Activated CD8-positive, alpha-beta memory T cell treated with anti-CD3 and anti-CD28 coated beads, Interleukin-2, amount 50 U/mL, for 24 hours (primary cell): Measurements from ENCODE around the gene TMEM132C.

Experiments used
- DNase-seq: peaks from one replicate; pipeline ENCODE4 v3.0.0-alpha.2; 2020; ENCODE audit errors: extremely low read depth

The TMEM132C gene

DNA sequence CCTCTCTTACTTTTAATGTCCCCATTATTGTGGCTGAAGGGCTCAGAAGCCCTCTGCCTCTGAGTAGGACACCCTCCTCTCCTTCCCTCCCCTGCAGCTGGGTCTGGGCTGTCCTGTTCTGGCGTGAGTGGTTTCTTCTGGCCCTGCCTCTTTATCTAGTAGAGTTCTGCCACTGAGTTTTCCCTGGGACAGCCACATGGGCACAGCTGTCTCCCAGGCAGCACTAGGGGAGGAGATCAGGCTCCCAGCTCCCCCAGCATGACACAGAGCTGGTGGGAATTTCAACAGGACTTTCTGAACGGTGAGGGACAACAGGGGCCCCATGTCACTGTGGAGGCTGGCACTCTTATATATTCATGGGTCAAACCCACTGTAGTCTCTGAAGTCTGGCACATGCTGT is 21.4 kb downstream of the TMEM132C start:
- no peak for DNase-seq

DNA sequence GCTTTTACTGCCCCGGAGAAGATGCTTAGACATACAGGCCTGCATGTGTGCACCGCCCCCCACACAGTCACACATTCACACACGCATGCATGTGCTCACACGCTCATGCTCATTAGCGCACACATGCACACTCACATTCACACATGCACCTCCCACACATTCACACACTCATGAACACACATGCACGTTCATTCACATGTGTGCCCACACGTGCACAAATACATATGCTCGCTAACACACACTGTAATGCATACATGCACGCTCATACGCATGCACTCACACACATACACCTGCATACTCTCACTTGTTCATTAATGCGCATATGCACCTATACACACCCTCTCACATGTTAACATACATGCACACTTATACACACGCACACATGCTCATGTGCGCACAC is 21.9 kb downstream of the TMEM132C start:
- DNase-seq, result no peak

DNA sequence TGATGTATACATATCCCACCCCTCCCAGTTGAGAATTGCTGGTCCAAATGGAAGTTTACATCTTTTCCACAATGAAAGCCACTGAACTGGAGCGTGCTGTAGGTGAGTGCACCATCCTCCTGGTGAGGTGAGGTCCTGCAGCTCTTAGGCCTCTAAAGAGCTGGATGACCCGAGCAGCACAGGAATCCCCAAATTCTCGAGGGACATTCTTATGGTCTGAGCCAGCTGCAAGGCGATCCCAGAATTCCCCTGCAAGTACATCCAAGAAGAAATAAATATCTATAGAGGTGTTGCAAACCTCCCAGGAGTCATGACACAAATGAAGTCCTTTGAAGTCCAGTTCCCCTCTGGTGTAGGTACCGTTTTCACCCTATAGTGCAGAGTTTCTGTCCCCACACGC is 24.0 kb downstream of the TMEM132C start:
- no peak for DNase-seq

DNA sequence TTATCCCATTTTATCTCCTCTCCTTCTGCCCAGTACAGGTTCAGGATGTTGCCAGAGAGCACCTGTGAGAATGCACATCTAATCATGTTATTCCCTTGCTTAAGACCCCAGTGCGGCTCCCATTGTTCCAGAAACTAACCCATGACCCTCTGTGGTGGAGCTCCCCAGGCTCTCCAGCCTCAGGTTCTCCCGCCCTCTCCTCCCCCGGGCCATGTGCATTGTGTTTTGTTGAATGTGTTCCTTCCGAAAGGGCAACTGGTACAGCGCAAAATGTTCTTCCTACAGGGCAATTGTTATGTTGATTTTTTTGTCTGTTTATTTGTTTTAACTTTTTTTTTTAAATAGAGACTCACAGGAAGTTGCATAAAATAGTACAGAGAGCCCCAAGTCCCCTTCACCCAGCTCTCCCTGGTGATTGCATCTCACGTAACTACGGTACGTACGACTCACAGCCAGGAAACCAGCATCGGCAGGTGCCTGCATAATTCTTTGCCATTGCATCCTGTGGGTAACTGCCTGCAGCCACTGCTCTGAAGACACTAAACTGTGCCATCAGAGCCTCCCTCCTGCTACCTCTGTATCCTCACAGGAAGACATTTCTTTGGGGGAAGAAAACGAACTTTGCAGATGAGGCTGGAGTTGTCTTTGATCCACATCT is 31.2 kb downstream of the TMEM132C start:
- no peak for DNase-seq

DNA sequence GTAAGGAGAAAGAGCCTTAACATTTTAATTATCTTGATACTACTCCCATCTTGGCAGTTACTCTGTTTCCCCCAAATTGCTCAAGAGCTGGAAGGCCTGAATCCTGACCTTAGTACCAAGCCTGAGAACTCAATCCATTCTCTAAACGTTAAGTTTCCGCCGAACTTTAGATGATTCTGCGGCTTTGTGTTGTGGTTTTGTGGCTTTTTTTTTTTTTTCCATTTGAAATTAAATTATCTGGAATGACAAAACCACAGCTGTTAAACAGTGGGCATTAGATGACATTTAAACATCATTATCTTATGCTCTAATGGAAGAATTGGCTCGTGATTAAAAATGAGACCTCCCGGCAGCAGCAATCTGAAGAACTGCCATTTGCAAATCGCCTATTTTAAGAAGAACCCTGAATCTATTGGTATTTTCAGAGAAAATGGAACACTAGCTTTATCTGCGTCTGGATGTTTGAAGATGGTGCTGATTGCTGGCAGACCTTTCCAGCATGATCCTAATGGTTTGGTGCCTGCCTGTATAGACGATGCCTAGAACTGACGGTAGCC is 38.4 kb downstream of the TMEM132C start:
- no peak for DNase-seq

DNA sequence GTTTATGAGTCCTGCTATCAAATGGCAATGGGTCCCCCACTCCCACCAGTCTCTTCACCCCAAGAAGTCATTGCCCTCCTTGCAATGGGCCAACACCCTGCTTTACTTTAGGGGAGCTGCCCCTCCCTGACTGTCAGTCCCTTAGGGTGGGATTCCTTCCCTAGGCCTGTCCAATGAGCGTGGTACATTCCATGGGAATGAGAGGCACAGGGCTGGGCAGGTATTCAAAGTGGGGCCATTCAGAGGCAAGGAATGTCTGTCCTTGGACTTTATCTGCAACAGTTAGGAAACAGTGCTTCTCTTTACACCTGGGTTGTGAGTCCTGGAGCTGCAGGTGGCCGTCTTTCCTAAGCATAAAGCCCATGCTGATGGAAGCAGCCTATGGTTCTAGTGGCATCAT is 40.8 kb downstream of the TMEM132C start:
- DNase-seq, result no peak

DNA sequence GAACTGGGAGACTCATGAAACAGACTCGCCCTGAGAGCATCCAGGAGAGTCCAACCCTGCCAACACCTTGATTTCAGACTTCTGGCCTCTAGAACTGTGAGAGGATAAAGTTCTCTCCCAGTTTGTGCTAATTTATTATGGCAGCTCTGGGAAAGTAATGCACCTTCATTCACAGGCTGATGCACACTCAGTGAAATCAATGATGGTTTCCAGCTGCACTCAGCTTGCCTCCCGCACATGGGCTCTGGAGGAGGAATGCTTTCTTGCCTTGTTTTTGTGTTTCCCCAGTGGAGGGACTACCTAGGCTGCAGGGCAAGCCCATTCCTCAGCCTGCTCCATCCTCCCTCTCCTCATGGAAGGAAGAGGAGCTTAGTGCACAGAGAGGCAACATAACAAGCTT is 45.7 kb downstream of the TMEM132C start:
- DNase-seq, result no peak

DNA sequence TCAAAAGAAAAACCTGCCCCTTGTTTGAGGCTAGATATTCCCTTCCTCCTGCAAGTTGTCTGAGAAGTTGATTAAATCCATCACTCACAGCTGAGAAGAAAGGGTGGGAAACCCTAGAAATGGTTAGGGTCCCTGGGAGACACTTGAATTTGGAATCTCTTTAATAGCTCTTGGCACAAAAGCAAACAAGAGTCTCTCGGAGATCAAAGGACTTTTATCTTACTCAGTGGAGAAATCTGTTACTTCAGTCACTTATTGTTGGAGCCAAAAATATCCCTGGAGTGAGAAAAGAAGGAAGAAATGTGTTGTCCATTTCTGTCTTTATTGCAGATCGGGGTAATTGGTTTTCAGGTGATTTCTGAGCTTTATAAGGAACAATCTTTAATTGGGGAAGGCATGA is 47.0 kb downstream of the TMEM132C start:
- no peak for DNase-seq

DNA sequence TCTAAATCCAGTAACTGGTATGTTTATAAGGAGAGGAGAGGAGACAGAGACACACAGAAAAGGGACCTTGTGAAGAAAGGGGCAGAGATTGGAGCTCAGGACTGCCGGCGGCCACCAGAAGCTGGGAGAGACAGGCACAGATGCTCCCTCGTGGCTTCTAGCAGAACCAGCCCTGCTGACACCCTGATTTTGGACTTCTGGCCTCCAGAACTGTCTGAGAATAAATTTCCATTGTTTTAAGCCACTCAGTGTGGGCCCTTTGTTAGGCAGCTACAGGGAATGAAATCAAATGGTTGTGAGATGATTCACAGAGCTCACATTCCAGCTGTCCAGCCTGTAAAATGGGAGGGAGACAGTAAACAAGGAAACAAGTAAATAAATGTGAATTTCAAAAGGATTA is 47.6 kb downstream of the TMEM132C start:
- DNase-seq, result no peak

DNA sequence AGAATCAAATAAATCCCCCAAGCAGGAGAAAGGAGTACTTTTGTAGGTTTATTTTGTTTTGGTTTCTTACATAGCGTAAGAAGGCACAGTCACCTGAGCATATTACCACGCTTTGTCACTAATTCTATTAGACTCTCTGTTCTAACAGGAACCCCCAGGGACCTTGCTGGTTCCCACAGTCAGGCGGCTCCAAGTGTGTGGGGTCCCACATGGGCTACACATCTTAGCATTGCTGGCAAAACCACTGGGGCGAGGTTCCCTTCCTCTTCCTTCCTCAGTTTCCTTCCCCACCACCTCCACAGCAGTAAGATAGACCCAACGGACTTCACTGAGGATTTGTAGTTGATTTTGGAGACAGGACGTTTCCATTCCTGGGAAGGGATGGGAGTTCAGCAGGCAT is 49.1 kb downstream of the TMEM132C start:
- no peak for DNase-seq

DNA sequence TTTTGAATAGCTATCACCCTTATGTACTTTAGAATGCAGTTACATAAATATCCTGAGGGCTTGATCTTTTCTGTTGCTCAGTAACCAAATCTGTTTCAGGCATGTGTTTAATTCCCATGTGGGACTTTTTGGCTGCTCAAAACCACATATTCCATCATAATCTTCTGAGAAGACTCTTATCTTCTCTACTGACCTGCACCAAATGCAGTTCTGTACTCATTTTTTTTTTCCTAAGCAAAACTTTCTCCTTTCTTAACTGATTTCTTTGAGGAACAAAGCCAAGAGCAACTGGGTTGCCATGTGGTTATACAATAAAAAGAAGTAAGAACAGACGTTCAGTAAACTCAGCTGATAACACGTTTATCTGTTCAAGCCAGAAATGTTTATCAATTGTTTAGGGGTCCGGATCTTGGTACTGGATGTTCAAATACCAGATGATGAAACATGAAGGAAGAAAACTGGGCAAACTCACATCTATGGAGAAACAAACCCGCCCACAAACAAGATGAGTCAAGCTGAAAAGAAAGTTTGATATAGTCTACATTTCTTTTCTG is 50.1 kb downstream of the TMEM132C start:
- no peak for DNase-seq

DNA sequence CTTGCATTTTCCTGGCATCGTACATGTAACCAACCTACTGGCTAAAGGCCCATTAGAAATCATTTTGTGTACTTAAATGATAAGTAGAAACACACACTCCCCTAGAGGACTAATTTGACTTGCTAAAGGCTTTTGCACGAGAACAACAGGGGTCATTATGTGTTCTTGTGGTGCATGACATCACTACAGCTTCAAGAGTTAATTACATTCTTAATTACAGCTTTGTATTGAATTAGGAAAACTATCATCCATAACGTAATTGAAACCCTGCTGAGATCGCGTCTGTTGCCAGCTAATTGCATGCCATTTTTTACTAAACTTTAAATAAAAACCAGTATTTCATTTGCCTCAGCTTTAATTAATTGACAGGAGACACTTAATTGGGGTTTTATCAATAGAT is 51.4 kb downstream of the TMEM132C start:
- DNase-seq, result no peak

DNA sequence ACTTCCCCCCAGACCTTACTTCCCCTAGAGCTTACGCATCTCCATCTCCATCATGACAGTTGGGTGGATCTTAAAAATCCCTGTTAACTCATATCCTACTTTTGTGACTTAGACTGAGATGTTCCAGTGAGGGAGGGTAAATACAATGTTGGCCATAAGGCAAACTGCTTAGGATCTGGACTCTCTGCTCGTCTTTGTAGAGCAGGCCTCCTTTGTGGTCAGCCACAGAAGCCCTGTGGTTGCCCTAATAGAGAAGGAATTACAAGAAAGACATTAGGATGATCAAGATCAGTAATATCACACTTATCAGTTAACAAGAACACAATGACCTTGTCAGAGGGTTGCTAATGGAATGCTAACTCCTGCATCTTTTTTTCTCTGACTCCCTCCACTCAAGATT is 52.0 kb downstream of the TMEM132C start:
- DNase-seq, result no peak

DNA sequence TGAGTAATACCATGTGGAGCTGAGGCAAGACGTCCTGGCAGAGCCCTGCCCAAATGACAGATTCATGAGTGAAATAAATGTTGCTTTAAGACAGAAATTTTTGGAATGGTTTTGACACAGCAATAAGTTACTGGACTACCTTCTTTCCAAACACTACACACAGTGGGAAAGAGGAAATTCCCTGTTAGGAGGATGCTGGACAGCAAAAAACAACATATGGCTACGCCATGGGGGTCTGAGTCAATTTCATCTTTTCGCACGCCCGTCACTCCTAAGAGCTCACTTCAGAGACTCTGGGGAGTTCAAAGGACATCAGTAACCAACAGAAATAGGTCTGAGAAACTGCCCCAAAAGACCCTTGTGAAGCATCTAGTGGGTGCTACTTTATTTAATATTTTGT is 55.4 kb downstream of the TMEM132C start:
- no peak for DNase-seq

DNA sequence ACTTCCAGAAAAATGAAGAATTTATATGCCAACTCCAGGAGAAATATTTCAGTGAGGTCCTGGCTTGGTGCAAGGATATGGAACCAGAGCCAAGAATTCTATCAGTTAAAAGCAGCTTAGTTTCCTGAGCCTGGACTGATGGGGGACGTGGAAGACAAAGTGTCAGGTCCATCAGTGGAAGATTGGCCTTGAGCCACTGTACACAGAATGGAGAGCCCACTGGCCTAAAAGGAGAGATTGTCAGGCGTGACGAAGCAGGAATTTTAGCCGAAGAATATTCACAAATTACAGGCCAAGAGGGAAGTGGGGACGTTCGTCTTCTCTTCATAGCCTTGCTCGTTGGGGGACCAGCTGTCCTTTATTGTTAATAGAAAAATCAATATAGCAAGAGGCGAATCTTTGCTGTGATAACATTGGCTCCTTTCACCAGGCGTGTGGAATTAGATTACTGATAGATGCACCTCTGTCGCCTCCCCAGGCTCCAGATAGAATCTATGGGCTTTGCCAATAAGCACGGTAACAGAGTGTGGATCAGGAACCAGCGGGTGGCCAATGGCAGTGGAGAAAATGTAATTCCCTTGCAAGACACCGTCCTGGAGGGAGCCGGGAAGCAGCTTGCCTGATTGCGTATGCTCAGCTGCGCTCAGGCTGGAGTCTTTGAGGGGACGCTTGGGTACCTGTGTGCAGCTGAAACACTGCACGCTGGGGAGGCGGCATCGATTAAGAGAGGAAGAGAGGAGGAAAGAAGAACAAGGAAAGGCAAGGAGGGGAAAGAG is 56.4 kb downstream of the TMEM132C start:
- no peak for DNase-seq

DNA sequence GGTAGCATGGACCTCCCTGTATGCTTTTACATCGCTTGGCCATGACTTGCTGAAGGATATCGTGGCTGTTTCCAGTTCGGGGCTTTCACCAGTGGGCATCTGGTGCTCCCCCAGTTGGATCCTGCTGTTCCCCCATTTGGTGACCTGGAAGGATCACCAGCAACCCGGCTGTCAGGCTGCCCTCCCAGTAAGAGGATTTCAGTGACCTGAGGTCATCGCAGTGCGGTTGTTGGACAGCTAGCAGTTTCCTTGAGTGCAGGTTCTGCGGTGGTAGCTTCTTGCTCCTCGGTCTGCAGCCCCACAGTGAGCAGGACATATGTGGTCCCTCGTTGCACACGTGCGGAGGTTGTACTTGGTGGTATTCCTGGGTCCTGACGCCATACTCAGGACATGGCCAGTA is 58.7 kb downstream of the TMEM132C start:
- DNase-seq, result no peak

DNA sequence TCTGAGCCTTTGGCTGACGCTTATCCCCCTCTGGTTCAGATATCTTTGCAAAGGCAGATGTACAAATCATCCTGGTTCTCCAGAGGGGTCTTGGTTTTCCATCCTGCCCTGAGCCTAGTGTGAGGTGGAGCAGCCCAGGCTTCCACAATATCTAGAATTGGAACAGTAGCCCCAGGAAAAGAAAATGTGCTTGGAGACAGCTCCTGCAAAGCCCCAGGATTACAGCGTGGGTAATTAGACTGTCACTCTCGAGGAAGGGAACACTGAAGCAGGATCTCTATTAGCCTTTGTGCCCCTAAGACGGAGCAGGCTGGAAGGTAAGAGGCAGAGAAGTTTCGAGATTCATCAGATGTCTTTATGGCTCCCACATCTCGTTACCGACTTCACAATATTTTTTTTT is 59.4 kb downstream of the TMEM132C start:
- DNase-seq, result no peak

DNA sequence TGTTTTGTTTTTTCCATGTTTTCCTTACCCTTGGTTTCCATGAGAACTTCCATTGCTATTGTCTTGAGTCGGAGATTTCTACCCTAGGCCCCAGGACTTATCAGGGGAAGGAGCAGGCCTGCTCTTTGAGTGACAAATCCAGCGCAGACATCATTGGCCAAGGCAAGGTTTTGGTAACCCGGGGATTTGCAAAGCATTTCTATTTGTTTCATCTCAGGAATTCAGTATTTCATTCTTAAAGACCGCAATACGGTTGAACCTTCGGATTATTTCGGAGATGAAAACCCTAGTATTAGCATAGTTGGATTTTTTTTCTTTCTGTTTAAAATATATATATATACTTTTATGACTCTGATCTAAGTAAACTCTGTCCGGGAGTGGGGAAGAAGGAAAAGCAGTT is 62.0 kb downstream of the TMEM132C start:
- DNase-seq, result no peak

DNA sequence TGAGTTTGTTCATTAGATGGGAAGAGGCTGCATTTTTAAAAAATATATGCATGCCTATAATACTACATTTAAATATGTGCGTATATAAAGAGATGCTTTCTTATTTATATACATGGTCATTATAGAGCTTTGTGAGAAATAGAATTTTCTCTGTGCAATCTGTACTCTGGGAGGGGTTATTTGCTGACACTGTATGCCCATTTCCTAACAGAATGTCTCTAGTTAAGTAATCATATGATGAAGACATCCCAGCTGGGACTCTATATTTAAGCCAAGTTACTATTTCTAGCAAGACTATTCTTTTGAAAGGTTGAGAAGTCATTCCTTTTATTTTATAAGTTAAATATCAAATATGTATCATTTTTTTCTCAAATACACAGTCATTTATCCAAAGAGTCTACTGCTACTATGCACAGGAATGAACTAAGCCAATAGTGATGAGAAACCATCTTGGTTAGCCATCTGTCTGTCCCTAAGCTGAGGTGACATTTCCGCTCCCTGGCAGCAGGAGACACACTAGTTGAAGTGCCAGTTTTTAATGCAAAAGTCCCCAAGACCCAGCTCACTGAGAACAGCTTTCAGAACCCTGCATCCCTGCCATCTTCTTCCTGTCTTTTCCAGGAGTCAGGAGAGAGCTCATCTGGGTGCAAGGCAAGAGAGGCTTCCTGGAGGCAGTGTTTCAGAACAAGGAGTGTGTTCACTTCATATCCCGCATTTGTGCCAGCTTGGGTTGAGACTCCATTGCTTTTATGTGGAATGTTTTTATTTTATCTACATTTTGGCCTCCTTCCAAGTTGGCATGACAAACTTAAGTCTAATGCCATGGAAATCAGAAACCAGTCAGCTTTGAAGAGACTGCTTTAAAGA is 69.5 kb downstream of the TMEM132C start:
- no peak for DNase-seq

DNA sequence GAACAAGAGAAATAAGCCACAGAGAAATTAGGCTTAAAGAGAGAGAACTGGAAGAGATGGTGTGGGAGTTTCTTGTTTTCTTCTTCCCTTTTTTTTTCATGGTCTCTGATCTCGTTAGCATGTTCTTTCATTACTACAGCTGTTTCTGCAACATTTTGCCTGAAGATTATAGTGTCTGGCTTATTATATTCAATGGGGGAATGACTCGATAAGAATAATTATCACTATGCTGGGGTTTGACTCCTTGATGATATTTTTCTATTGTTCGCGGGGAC is 70.0 kb downstream of the TMEM132C start:
- no peak for DNase-seq

DNA sequence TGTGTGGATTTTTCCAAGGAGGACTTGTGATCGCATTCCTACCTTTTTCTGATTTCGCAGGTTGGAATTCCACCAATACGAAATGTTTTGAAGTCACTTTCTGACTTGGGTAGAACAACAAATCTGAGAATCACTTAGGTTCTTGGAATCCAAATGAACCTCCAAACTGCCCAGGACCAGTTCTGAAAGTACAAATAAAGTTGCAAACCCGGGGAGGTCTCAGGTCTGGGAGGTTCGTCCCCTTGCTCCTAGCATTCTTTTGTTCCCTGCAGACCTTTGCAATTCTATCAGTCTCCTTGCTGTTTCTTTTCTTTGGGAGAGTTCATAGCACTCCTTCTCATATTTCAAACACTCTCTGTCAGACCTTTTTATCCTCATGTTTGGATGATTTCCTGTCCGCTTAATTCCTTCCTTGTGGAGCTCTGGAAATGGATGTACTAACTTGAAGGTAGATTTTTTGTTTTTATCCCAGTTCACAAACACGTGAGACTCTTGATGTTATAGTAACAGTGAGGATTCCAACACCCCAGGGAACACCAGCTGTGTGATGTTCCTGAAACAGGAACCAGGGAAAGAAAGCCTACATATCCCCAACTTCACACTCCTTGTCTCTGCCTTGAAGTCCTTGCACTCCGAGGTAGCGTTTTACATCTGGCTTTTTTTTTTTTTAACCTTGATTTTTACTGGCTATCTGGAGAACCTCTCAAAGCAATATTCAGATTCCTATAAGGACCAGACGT is 70.6 kb downstream of the TMEM132C start:
- DNase-seq, result no peak
